ENCODE data around the gene NR6A1. TPM values are rescaled to one million over a fixed set of nuclear protein-coding genes. Genes with fewer than 3 reads are reported as not detected.

NR6A1 gene
- total RNA-seq, 1 experiment from 2014 or later, result 6.7 TPM

DNA sequence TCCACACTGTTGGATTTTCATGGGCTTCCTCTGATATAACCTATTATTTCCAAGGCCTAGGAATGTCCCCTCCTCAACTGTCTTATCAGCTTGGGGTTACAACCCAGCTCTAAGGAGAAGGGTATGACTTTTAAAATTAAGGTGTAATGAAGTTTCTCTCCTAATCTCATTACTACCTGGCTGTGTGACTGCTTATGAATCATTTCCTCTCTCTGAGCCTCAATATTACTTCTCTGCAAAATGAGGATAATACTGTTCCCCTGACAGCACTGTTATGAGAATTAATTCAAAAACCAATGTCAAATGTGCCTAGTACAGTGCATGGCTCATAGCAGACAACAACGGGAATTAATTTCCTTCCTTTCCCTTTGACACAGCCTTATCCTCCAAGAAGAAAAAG, 118.9 kb downstream of the NR6A1 start:
- Mint-ChIP-seq H3K27ac (ENCODE audit: unreplicated experiment) (no peak overlapping the region), H3K4me1 (ENCODE audit: low read depth, unreplicated experiment) (peaks cover 17% of the 10 kb centered on the region), H3K9me3 (ENCODE audit: low read depth, unreplicated experiment) (no peaks in the 10 kb centered on the region), H3K36me3 (ENCODE audit: insufficient read depth, unreplicated experiment) (no peaks in the 10 kb centered on the region), H3K4me3 (ENCODE audit: low read depth, unreplicated experiment) (no peak overlapping the region), H3K27me3 (ENCODE audit: unreplicated experiment) (no peaks in the 10 kb centered on the region)
- TF ChIP-seq, protein P1, sequence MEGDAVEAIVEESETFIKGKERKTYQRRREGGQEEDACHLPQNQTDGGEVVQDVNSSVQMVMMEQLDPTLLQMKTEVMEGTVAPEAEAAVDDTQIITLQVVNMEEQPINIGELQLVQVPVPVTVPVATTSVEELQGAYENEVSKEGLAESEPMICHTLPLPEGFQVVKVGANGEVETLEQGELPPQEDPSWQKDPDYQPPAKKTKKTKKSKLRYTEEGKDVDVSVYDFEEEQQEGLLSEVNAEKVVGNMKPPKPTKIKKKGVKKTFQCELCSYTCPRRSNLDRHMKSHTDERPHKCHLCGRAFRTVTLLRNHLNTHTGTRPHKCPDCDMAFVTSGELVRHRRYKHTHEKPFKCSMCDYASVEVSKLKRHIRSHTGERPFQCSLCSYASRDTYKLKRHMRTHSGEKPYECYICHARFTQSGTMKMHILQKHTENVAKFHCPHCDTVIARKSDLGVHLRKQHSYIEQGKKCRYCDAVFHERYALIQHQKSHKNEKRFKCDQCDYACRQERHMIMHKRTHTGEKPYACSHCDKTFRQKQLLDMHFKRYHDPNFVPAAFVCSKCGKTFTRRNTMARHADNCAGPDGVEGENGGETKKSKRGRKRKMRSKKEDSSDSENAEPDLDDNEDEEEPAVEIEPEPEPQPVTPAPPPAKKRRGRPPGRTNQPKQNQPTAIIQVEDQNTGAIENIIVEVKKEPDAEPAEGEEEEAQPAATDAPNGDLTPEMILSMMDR (IDR thresholded peaks at IDR 0.05; ENCODE audit: unreplicated experiment), result no peak
- no peak for DNase-seq
- BruUV-seq (replicated peaks), result no TSS peak
- CTCF ChIA-PET, result interaction anchor here (1.2 to 1.5 kb wide), 2 partner anchors 34 to 35 kb away, joined by 3 to 5 read pairs; no protein-coding TSS in a partner anchor
- intact Hi-C loops (cut with micrococcal nuclease; ENCODE audit: unreplicated experiment), result no loop called here

DNA sequence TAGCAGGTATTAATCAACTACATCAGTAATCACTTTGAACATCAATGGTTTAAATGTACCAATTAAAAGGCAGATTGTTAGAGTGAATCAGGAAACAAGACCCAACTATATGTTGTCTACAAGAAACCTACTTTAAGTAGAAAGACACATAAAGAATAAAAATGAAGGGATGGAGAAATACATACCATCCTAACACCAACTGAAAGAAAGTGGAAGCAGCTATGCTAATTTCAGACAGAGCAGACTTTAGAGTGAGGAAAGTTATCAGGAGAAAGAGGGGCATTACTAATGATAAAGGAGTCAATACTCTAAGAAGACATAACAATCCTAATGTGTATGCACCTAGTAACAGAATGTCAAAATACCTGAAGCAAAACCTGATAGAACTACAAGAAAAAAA, 125.8 kb downstream of the NR6A1 start:
- intact Hi-C loops (cut with micrococcal nuclease; ENCODE audit: unreplicated experiment), result no loop called here
- Mint-ChIP-seq H3K27ac (ENCODE audit: unreplicated experiment) (no peak overlapping the region), H3K4me1 (ENCODE audit: low read depth, unreplicated experiment) (no peaks in the 10 kb centered on the region), H3K4me3 (ENCODE audit: low read depth, unreplicated experiment) (no peak overlapping the region), H3K27me3 (ENCODE audit: unreplicated experiment) (no peaks in the 10 kb centered on the region), H3K36me3 (ENCODE audit: insufficient read depth, unreplicated experiment) (no peaks in the 10 kb centered on the region), H3K9me3 (ENCODE audit: low read depth, unreplicated experiment) (peaks cover 2% of the 10 kb centered on the region)
- CTCF ChIA-PET, result no interaction called here
- no peak for DNase-seq
- TF ChIP-seq, protein P1 (IDR thresholded peaks at IDR 0.05; ENCODE audit: unreplicated experiment), result no peak
- no TSS peak for BruUV-seq (replicated peaks)

DNA sequence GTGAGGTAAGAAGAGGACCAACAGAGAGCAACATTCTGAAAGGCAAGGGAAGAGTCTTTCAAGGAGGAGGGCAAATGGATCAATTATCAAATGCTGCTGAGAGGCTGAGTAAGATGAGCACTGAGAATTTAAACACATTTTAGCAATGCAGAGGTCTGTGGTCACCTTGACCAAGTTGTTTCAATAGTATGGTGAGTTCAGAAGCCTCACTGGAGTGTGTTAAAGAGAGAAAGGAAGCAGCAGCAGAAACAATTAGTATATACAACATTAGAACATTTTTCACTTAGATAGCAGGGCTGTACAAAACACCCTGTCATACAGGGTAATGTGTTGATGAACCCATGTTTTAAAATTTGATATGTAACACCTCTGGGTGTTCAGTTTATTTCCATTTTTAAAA, 131.5 kb downstream of the NR6A1 start:
- H3K4me3 Mint-ChIP-seq (ENCODE audit: low read depth, unreplicated experiment), result no peak overlapping the region
- H3K9me3 Mint-ChIP-seq (ENCODE audit: low read depth, unreplicated experiment), result no peaks in the 10 kb centered on the region
- TF ChIP-seq, protein P1 (IDR thresholded peaks at IDR 0.05; ENCODE audit: unreplicated experiment), result no peak
- intact Hi-C loops (cut with micrococcal nuclease; ENCODE audit: unreplicated experiment), result no loop called here
- no peaks in the 10 kb centered on the region for H3K36me3 Mint-ChIP-seq (ENCODE audit: insufficient read depth, unreplicated experiment)
- no peaks in the 10 kb centered on the region for H3K4me1 Mint-ChIP-seq (ENCODE audit: low read depth, unreplicated experiment)
- DNase-seq, result no peak
- H3K27ac Mint-ChIP-seq (ENCODE audit: unreplicated experiment), result no peak overlapping the region
- CTCF ChIA-PET, result no interaction called here
- BruUV-seq (replicated peaks), result no TSS peak
- H3K27me3 Mint-ChIP-seq (ENCODE audit: unreplicated experiment), result no peaks in the 10 kb centered on the region

DNA sequence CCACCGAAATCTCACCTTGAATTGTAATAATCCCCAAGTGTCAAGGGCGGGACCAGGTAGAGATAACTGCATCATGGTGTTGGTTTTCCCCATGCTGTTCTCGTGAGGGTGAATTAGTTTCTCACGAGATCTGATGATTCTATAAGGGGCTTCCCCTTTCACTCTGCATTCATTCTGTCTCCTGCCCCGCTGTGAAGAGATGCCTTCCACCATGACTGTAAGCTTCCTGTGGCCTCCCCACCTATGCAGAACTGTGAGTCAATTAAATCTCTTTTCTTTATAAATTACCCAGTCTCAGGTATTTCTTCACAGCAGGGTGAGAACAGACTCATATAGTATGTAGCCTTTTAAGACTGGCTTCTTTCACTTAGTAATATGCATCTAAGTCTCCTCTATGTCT, 135.8 kb downstream of the NR6A1 start:
- Mint-ChIP-seq H3K9me3 (ENCODE audit: low read depth, unreplicated experiment) (no peaks in the 10 kb centered on the region), H3K27ac (ENCODE audit: unreplicated experiment) (no peak overlapping the region), H3K4me1 (ENCODE audit: low read depth, unreplicated experiment) (no peaks in the 10 kb centered on the region), H3K4me3 (ENCODE audit: low read depth, unreplicated experiment) (no peak overlapping the region), H3K27me3 (ENCODE audit: unreplicated experiment) (no peaks in the 10 kb centered on the region), H3K36me3 (ENCODE audit: insufficient read depth, unreplicated experiment) (no peaks in the 10 kb centered on the region)
- BruUV-seq (replicated peaks), result no TSS peak
- TF ChIP-seq, protein P1 (IDR thresholded peaks at IDR 0.05; ENCODE audit: unreplicated experiment), result no peak
- intact Hi-C loops (cut with micrococcal nuclease; ENCODE audit: unreplicated experiment), result no loop called here
- DNase-seq, result no peak
- CTCF ChIA-PET, result interaction anchor here (0.7 kb wide), 1 partner anchor 23 kb away, joined by 3 read pairs; no protein-coding TSS in a partner anchor

Measured in Calu3 (cell line).